ENCODE results near the gene NFASC. TPM values are rescaled to one million over a fixed set of nuclear protein-coding genes. Genes with fewer than 3 reads are reported as not detected.
A peak's percentile ranks its signal among the peaks of the same experiment; 100 is the strongest.

The NFASC gene
- total RNA-seq, 1 experiment from 2014 or later, result 6.8 TPM

GRCh38 chr1:204889681-204890383 lies 19.2 kb downstream of the NFASC start:
- DNase-seq (ENCODE audit: low read depth), result no peak

GRCh38 chr1:204891860-204892259 lies 21.2 kb downstream of the NFASC start:
- no peak for DNase-seq (ENCODE audit: low read depth)

GRCh38 chr1:204894031-204894430 lies 23.4 kb downstream of the NFASC start:
- peak; percentile 42 for DNase-seq (ENCODE audit: low read depth)

GRCh38 chr1:204894606-204895005 lies 23.9 kb downstream of the NFASC start:
- DNase-seq (ENCODE audit: low read depth), result no peak

- no peak for DNase-seq (ENCODE audit: low read depth)
Measured at GRCh38 chr1:204896023-204896422, 25.4 kb downstream of the NFASC start.

GRCh38 chr1:204896787-204897469 lies 26.3 kb downstream of the NFASC start:
- no peak for DNase-seq (ENCODE audit: low read depth)

- no peak for DNase-seq (ENCODE audit: low read depth)
Measured at GRCh38 chr1:204900721-204901120, 30.1 kb downstream of the NFASC start.

- no peak for DNase-seq (ENCODE audit: low read depth)
Measured at GRCh38 chr1:204902671-204903070, 32.0 kb downstream of the NFASC start.

- DNase-seq (ENCODE audit: low read depth), result no peak
Measured at GRCh38 chr1:204904228-204904810, 33.7 kb downstream of the NFASC start.

- DNase-seq (ENCODE audit: low read depth), result no peak
Measured at GRCh38 chr1:204909109-204909508, 38.4 kb downstream of the NFASC start.

GRCh38 chr1:204915861-204916495 lies 45.3 kb downstream of the NFASC start:
- DNase-seq (ENCODE audit: low read depth), result no peak

GRCh38 chr1:204917802-204918201 lies 47.1 kb downstream of the NFASC start:
- DNase-seq (ENCODE audit: low read depth), result no peak

GRCh38 chr1:204920511-204920910 lies 49.8 kb downstream of the NFASC start:
- no peak for DNase-seq (ENCODE audit: low read depth)

GRCh38 chr1:204920967-204921366 lies 50.3 kb downstream of the NFASC start:
- no peak for DNase-seq (ENCODE audit: low read depth)

GRCh38 chr1:204921855-204922516 lies 51.3 kb downstream of the NFASC start:
- DNase-seq (ENCODE audit: low read depth), result no peak

- DNase-seq (ENCODE audit: low read depth), result no peak
Measured at GRCh38 chr1:204923201-204923600, 52.5 kb downstream of the NFASC start.

GRCh38 chr1:204923626-204924012 lies 53.0 kb downstream of the NFASC start:
- no peak for DNase-seq (ENCODE audit: low read depth)

GRCh38 chr1:204924013-204924759 lies 53.5 kb downstream of the NFASC start:
- peak; percentile 10 for DNase-seq (ENCODE audit: low read depth)

- DNase-seq (ENCODE audit: low read depth), result no peak
Measured at GRCh38 chr1:204925701-204926100, 55.0 kb downstream of the NFASC start.

GRCh38 chr1:204927673-204928641 lies 57.3 kb downstream of the NFASC start:
- no peak for DNase-seq (ENCODE audit: low read depth)
